NCI-H1105 (cell line): ENCODE data around the gene PRKRIP1.
"Not testable (repeated sequence)": the region's sequence is repeated elsewhere in the genome, so short reads cannot be mapped to it uniquely, and the experiment has no call there.

Experiments
- DNase-seq: peaks from one replicate; lab custom pipeline; 2025; lab: John Stamatoyannopoulos, UW

Gene PRKRIP1

GRCh38 chr7:102404005-102404861 is 8.1 kb downstream of the PRKRIP1 start:
- peak; percentile 22 for DNase-seq

GRCh38 chr7:102404862-102405188 is 8.7 kb downstream of the PRKRIP1 start:
- not testable (repeated sequence) for DNase-seq

- DNase-seq, result no peak
Observed at GRCh38 chr7:102407910-102408309, 11.7 kb downstream of the PRKRIP1 start.

- not testable (repeated sequence) for DNase-seq
Observed at GRCh38 chr7:102408530-102408929, 12.4 kb downstream of the PRKRIP1 start.

GRCh38 chr7:102409340-102409739 is 13.2 kb downstream of the PRKRIP1 start:
- no peak for DNase-seq

GRCh38 chr7:102410123-102410522 is 14.0 kb downstream of the PRKRIP1 start:
- DNase-seq, result no peak

- DNase-seq, result no peak
Observed at GRCh38 chr7:102410918-102411317, 14.8 kb downstream of the PRKRIP1 start.

- DNase-seq, result no peak
Observed at GRCh38 chr7:102412548-102412947, 16.4 kb downstream of the PRKRIP1 start.

- no peak for DNase-seq
Observed at GRCh38 chr7:102413091-102413490, 16.9 kb downstream of the PRKRIP1 start.

- DNase-seq, result no peak
Observed at GRCh38 chr7:102413611-102414010, 17.4 kb downstream of the PRKRIP1 start.

- DNase-seq, result no peak
Observed at GRCh38 chr7:102415685-102416225, 19.6 kb downstream of the PRKRIP1 start.

- DNase-seq, result no peak
Observed at GRCh38 chr7:102416406-102416805, 20.2 kb downstream of the PRKRIP1 start.

GRCh38 chr7:102417105-102417504 is 20.9 kb downstream of the PRKRIP1 start:
- DNase-seq, result no peak

- DNase-seq, result no peak
Observed at GRCh38 chr7:102418592-102418991, 22.4 kb downstream of the PRKRIP1 start.

- no peak for DNase-seq
Observed at GRCh38 chr7:102421706-102422240, 25.6 kb downstream of the PRKRIP1 start.

GRCh38 chr7:102424129-102424551 is 28.0 kb downstream of the PRKRIP1 start:
- DNase-seq, result no peak

- no peak for DNase-seq
Observed at GRCh38 chr7:102424787-102425218, 28.6 kb downstream of the PRKRIP1 start.

- DNase-seq, result no peak
Observed at GRCh38 chr7:102425639-102426267, 29.6 kb downstream of the PRKRIP1 start.

GRCh38 chr7:102426268-102427018 is 30.3 kb downstream of the PRKRIP1 start:
- DNase-seq, result no peak

GRCh38 chr7:102427019-102427405 is 30.8 kb downstream of the PRKRIP1 start:
- no peak for DNase-seq

- DNase-seq, result no peak
Observed at GRCh38 chr7:102429141-102429899, 33.2 kb downstream of the PRKRIP1 start.
